ENCODE data around the gene TSPAN17.
"Not testable (repeated sequence)": the region's sequence is repeated elsewhere in the genome, so short reads cannot be mapped to it uniquely, and the experiment has no call there.

DNA sequence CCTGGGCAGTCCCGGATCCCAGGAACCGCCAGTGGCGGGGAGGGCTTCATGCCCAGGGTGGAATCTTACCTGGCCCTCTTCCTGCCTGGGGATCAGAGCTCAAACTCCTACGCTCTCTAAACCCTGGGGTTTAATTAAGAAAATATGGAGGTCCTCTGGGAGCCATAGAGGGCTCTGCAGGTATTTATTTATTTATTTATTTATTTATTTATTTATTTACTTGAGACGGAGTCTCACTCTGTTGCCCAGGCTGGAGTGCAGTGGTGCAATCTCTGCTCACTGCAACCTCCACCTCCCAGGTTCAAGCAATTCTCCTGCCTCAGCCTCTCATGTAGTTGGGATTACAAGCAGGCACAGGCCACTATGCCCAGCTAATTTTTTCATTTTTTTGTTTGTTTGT lies 52.2 kb downstream of the TSPAN17 start:
- TF ChIP-seq, protein P1, sequence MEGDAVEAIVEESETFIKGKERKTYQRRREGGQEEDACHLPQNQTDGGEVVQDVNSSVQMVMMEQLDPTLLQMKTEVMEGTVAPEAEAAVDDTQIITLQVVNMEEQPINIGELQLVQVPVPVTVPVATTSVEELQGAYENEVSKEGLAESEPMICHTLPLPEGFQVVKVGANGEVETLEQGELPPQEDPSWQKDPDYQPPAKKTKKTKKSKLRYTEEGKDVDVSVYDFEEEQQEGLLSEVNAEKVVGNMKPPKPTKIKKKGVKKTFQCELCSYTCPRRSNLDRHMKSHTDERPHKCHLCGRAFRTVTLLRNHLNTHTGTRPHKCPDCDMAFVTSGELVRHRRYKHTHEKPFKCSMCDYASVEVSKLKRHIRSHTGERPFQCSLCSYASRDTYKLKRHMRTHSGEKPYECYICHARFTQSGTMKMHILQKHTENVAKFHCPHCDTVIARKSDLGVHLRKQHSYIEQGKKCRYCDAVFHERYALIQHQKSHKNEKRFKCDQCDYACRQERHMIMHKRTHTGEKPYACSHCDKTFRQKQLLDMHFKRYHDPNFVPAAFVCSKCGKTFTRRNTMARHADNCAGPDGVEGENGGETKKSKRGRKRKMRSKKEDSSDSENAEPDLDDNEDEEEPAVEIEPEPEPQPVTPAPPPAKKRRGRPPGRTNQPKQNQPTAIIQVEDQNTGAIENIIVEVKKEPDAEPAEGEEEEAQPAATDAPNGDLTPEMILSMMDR (IDR thresholded peaks at IDR 0.05) = not testable (repeated sequence)
- TF ChIP-seq POLR2A (IDR thresholded peaks at IDR 0.05) = not testable (repeated sequence)

Data from vagina (tissue), 2 donors.